ENCODE data around the gene GYS2. TPM values are rescaled to one million over a fixed set of nuclear protein-coding genes. Genes with fewer than 3 reads are reported as not detected.

Gene GYS2
- total and polyA plus RNA-seq, 4 donors: 0.03 to 0.10 TPM; not detected in 2

DNA sequence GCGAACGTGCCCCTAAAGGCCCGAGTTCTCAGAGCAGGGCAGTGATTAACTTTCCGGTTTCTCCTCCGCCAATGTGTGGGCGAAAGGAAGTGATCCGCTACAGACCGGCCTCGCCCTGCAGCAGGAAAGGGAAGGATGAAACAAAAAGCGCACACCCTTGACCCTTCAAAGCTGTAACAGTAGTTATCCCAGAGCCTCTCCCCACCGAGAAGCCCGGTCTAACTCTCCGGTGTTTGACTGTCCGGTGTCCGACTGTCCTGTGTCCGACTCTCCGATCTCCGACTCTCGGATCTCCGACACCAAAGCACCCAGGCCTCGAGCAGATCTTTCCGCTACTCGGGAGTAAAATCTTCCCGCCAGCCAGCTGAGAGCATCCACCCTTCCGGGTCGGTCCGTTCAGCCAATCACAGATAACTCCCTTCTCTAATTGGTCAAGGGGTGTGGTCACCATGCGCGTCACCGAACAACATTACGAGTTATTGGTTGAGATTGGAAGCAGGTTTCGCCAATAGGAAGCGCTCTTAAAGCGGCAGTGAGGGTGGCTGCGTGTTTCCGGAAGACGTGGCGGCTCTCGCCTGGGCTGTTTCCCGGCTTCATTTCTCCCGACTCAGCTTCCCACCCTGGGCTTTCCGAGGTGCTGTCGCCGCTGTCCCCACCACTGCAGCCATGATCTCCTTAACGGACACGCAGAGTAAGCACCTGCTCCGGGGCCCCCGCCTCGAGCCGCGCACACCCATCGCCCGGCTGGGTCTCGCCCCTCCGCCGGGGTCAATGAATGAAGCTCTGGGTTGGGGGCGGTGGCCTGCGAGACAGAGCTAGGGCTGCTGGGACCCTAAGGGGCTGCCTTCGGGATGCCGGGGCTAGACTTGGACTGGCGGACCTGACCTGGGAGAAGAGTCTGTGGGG lies 103.1 kb downstream of the GYS2 start, which contains the start of the genes GOLT1B and RECQL:
TSS of gene GOLT1B (plus strand) at position 532 of the 906 bp plus-strand sequence. CDS start at position 667, 135 bp downstream.
TSS of gene RECQL (minus strand) at position 378 of the 906 bp plus-strand sequence. CDS start 2,065 bp downstream, outside the sequence.
- 0% methylated on average over 61 of the region's 61 CpGs for WGBS, 2 donors
- Histone ChIP-seq H3K4me3 (peak within 1 kb of the TSS; percentile 97), H3K36me3 (ENCODE audit: control insufficient read depth in 4 of 4, insufficient read depth in 4 of 4, low read length in 4 of 4) (peaks cover 6 to 12% (median 8%) of the 10 kb centered on the region in 4 donors), H3K9ac (ENCODE audit: insufficient read depth in 1 of 2, low read length in 2 of 2) (peak within 1 kb of the TSS; percentile 83 to 86), H3K4me1 (ENCODE audit: control insufficient read depth in 5 of 5, insufficient read depth in 5 of 5, low read length in 5 of 5) (peaks cover 5 to 23% (median 9%) of the 10 kb centered on the region in 5 donors), H3K27ac (ENCODE audit: low read depth in 1 of 2, low read length in 1 of 2) (peak within 1 kb of the TSS; percentile 93 to 98), H3K9me3 (ENCODE audit: control insufficient read depth in 4 of 4, insufficient read depth in 3 of 4, low read length in 3 of 4) (no peaks in the 10 kb centered on the region), H3K27me3 (ENCODE audit: control insufficient read depth in 3 of 3, insufficient read depth in 3 of 3, low read length in 2 of 3) (no peaks in the 10 kb centered on the region)
- DNase-seq (peak; percentile 96 to 99 (median 99)), ATAC-seq (ENCODE audit: insufficient read depth, low FRiP score) (peak; percentile 98)
- TF ChIP-seq, protein P1, sequence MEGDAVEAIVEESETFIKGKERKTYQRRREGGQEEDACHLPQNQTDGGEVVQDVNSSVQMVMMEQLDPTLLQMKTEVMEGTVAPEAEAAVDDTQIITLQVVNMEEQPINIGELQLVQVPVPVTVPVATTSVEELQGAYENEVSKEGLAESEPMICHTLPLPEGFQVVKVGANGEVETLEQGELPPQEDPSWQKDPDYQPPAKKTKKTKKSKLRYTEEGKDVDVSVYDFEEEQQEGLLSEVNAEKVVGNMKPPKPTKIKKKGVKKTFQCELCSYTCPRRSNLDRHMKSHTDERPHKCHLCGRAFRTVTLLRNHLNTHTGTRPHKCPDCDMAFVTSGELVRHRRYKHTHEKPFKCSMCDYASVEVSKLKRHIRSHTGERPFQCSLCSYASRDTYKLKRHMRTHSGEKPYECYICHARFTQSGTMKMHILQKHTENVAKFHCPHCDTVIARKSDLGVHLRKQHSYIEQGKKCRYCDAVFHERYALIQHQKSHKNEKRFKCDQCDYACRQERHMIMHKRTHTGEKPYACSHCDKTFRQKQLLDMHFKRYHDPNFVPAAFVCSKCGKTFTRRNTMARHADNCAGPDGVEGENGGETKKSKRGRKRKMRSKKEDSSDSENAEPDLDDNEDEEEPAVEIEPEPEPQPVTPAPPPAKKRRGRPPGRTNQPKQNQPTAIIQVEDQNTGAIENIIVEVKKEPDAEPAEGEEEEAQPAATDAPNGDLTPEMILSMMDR (IDR thresholded peaks at IDR 0.05; ENCODE audit: control extremely low read depth, extremely low read depth): no peak

DNA sequence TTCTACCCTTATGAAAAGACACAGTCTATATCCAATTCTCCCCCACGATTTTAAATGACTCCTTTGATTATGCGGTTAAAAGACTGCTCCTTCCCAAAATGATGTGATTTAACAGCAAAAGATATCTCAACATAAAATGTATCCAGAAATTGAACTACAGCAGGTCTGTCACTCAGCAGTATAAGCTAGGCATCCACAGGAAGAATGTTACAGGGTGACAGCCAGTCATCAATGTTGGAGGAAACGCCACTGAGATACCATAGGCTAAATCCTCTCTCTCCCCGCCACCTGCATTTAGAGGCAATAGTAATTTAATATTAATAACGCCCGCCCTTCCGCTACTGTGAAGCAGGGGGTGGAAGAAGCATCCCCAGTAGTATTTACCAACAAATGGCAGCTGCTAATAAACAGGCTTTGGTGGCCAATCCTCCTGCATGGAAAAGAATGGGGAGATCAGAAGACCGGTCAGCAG lies 103.8 kb downstream of the GYS2 start:
- 7 to 8% methylated on average over 8 of the region's 8 CpGs for WGBS, 2 donors
- H3K4me1 ChIP-seq (ENCODE audit: control insufficient read depth in 5 of 5, insufficient read depth in 5 of 5, low read length in 5 of 5): peaks cover 5 to 23% (median 9%) of the 10 kb centered on the region in 5 donors
- DNase-seq: no peak

DNA sequence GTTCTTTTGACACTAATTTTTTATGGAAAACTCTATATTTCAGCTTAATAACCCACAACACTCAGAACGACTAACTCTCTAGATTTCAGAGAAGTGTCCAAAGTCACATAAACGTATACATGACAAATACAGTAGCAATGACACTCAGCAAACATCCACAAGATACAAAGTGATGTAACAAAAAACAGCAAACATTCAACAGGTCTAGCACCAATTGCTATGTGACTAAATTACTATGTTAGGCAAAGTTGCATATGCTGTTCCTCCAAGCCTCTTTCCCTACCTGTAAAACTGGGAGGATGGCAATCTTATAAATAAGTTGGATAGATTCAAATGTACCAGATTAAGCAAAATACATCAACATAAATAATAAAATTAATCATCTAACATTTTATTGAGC lies 104.9 kb downstream of the GYS2 start:
- Histone ChIP-seq H3K9me3 (ENCODE audit: control insufficient read depth in 4 of 4, insufficient read depth in 3 of 4, low read length in 3 of 4) (no peaks in the 10 kb centered on the region), H3K27me3 (ENCODE audit: control insufficient read depth in 3 of 3, insufficient read depth in 3 of 3, low read length in 2 of 3) (no peaks in the 10 kb centered on the region), H3K9ac (ENCODE audit: insufficient read depth in 1 of 2, low read length in 2 of 2) (no peak overlapping the region), H3K27ac (ENCODE audit: low read depth in 1 of 2, low read length in 1 of 2) (no peak overlapping the region), H3K36me3 (ENCODE audit: control insufficient read depth in 4 of 4, insufficient read depth in 4 of 4, low read length in 4 of 4) (peaks cover 9 to 24% (median 16%) of the 10 kb centered on the region in 4 donors), H3K4me3 (no peak overlapping the region), H3K4me1 (ENCODE audit: control insufficient read depth in 5 of 5, insufficient read depth in 5 of 5, low read length in 5 of 5) (peaks cover 5 to 23% (median 9%) of the 10 kb centered on the region in 5 donors)
- TF ChIP-seq, protein P1 (IDR thresholded peaks at IDR 0.05; ENCODE audit: control extremely low read depth, extremely low read depth): no peak
- ATAC-seq (ENCODE audit: insufficient read depth, low FRiP score) (no peak), DNase-seq (no peak)
- 72 to 88% methylated on average over 2 of the region's 2 CpGs for WGBS, 2 donors

More for the DNA sequence above, 103.8 kb downstream of the GYS2 start:
- peaks cover 9 to 19% (median 13%) of the 10 kb centered on the region in 4 donors for H3K36me3 ChIP-seq (ENCODE audit: control insufficient read depth in 4 of 4, insufficient read depth in 4 of 4, low read length in 4 of 4)
- no peaks in the 10 kb centered on the region for H3K27me3 ChIP-seq (ENCODE audit: control insufficient read depth in 3 of 3, insufficient read depth in 3 of 3, low read length in 2 of 3)
- TF ChIP-seq, protein P1 (IDR thresholded peaks at IDR 0.05; ENCODE audit: control extremely low read depth, extremely low read depth): no peak
- H3K9me3 ChIP-seq (ENCODE audit: control insufficient read depth in 4 of 4, insufficient read depth in 3 of 4, low read length in 3 of 4): no peaks in the 10 kb centered on the region
- no peak for ATAC-seq (ENCODE audit: insufficient read depth, low FRiP score)
- peak overlapping the region; percentile 43 to 83 for H3K9ac ChIP-seq (ENCODE audit: insufficient read depth in 1 of 2, low read length in 2 of 2)
- peak overlapping the region; percentile 80 to 93 for H3K27ac ChIP-seq (ENCODE audit: low read depth in 1 of 2, low read length in 1 of 2)
- H3K4me3 ChIP-seq: peak overlapping the region; percentile 65

Other genes with a start within 250 kb of the GYS2 start
- not detected for gene IAPP, start 231.9 kb downstream of the GYS2 start, total RNA-seq
- gene IAPP, start 231.9 kb downstream of the GYS2 start, polyA plus RNA-seq: under 1 TPM in 1 of 2 donors, not detected in 1; 0.01 TPM
- gene PYROXD1, start 167.2 kb downstream of the GYS2 start, total RNA-seq: 10 to 100 TPM; 21.3 to 28.2 TPM
- gene PYROXD1, start 167.2 kb downstream of the GYS2 start, polyA plus RNA-seq: 10 to 100 TPM; 13.3 to 15.3 TPM
- gene RECQL, start 103.2 kb downstream of the GYS2 start, total RNA-seq: 10 to 100 TPM; 34.7 to 36.0 TPM
- 10 to 100 TPM; 13.8 to 24.5 TPM for gene RECQL, start 103.2 kb downstream of the GYS2 start, polyA plus RNA-seq
- gene GOLT1B, start 103.1 kb downstream of the GYS2 start, total RNA-seq: 10 to 100 TPM; 34.3 to 35.0 TPM
- 10 to 100 TPM; 23.9 to 27.3 TPM for gene GOLT1B, start 103.1 kb downstream of the GYS2 start, polyA plus RNA-seq
- gene SPX, start 78.6 kb downstream of the GYS2 start, total RNA-seq: 10 to 100 TPM in 1 of 2 donors, under 1 TPM in 1; 0.58 to 24.0 TPM
- under 1 TPM; 0.09 to 0.51 TPM for gene SPX, start 78.6 kb downstream of the GYS2 start, polyA plus RNA-seq
- gene LDHB, start 53.0 kb upstream of the GYS2 start, total RNA-seq: 100 to 1,000 TPM; 437 to 480 TPM
- 100 to 1,000 TPM; 370 to 551 TPM for gene LDHB, start 53.0 kb upstream of the GYS2 start, polyA plus RNA-seq
- 10 to 100 TPM; 14.6 to 16.1 TPM for gene KCNJ8, start 169.9 kb upstream of the GYS2 start, total RNA-seq
- 10 to 100 TPM in 1 of 2 donors, 1 to 10 TPM in 1; 6.2 to 13.8 TPM for gene KCNJ8, start 169.9 kb upstream of the GYS2 start, polyA plus RNA-seq